Measurements from ENCODE around the gene KIAA0319L. TPM values are rescaled to one million over a fixed set of nuclear protein-coding genes. Genes with fewer than 3 reads are reported as not detected.

Gene KIAA0319L
- total RNA-seq, 1 experiment from 2014 or later, result 60.0 TPM

DNA sequence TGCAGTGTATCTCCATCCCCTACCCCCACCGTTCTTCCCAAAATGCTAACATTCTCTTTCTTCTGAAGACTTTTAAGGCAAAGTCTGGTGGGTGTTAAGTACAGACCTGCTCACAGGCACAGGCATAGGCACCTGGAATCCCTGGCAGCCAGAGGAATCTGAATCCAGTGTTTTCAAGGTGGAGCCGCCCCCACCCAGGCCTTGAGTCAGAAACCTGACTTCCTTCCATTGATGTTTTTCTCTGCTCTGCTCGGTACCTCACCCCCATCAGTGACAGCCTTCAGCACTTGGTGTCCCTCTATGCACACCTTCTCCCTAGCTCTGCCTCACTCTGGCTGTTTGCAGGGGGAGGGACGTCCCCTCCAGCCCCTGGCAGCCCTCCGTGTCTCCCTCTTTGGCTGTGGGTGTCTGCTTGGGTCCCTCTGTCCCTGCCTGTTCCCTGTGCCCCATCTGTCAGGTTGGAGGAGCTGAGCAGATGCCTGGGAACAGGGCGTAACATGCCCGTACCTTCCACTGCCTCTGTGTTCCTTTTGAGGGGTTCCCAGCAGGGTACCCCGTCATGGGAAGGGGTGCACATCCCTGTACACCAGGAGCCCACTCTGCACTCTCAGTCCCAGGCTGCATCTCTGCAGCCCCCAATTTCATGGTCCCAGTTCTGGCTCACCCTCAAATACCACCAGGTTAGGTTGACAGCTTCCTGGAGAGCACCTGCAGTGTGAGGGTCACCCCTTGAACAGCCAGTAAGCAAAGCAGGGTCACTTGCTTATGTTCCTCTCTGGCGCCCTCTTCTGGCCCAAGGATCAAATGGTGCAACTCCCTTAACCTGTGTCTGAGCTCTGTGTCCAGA, 7.1 kb upstream of the KIAA0319L start:
- ChIA-PET CTCF (interaction anchor here (0.6 to 2.2 kb wide), 6 partner anchors 8 to 151 kb away, joined by 3 to 45 read pairs (median 4); partner anchors contain the start of gene TFAP2E), POLR2A (interaction anchor here (0.6 kb wide), 1 partner anchor 74 kb away, joined by 4 read pairs; no protein-coding TSS in a partner anchor)
- in situ Hi-C loops (cut with HindIII; ENCODE audit: low pct_unique_long_range_greater_than_20kb, low sequenced_read_pairs), result no loop called here
- H3K27ac ChIP-seq (ENCODE audit: low read length), result no peak overlapping the region; the same call in 1 of the 2 replicates
- H3K9me3 ChIP-seq (ENCODE audit: control insufficient read depth, insufficient read depth, low read depth, low read length), result no peaks in the 10 kb centered on the region
- no peak overlapping the region for H3K4me3 ChIP-seq (ENCODE audit: low read depth in 2 of 2, low read length in 2 of 2)
- intact Hi-C loops (cut with micrococcal nuclease; ENCODE audit: unreplicated experiment), result loop anchor here (1.0 kb wide), 1 partner anchor 113 kb away; no protein-coding TSS in a partner anchor
- no peak for DNase-seq (ENCODE audit: low read depth, low spot score)
- H3K36me3 ChIP-seq (ENCODE audit: control insufficient read depth, insufficient read depth, low read length), result no peaks in the 10 kb centered on the region; the same call in 1 of the 2 replicates
- TF ChIP-seq TCF7L2 (IDR thresholded peaks at IDR 0.05; ENCODE audit: low read depth, low read length) (no peak), CTCF (IDR thresholded peaks at IDR 0.05) (peak; percentile 94)
- peak; percentile 70 for ATAC-seq
- no peaks in the 10 kb centered on the region for H3K27me3 ChIP-seq (ENCODE audit: control insufficient read depth, insufficient read depth, low read length)
- H3K4me1 ChIP-seq (ENCODE audit: control insufficient read depth, insufficient read depth, low read length), result peaks cover 1% of the 10 kb centered on the region
- BruUV-seq (replicated peaks), result no TSS peak

DNA sequence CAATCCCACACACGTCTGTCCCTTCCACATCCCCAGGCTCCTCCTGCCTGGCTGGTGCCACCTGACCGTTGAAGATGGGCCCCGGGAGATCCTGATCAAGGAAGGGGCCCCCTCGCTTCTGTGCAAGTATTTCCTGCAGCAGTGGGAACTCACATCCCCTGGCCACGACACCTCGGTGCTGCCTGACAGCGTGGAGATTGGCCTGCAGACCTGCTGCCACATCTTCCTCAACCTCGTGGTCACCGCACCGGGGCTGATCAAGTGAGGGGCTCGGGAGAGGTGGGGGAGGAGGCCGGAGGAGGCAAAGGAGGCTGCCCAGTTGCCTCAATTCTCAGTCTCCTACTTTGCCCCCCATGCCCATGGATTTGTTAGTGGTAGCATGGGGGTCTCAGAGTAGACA, 6.0 kb upstream of the KIAA0319L start:
- ChIA-PET POLR2A (no interaction called here), CTCF (no interaction called here)
- Histone ChIP-seq H3K36me3 (ENCODE audit: control insufficient read depth, insufficient read depth, low read length) (no peaks in the 10 kb centered on the region; the same call in none of the 2 replicates), H3K27me3 (ENCODE audit: control insufficient read depth, insufficient read depth, low read length) (no peaks in the 10 kb centered on the region), H3K4me1 (ENCODE audit: control insufficient read depth, insufficient read depth, low read length) (peaks cover 10% of the 10 kb centered on the region), H3K27ac (ENCODE audit: low read length) (no peak overlapping the region), H3K9me3 (ENCODE audit: control insufficient read depth, insufficient read depth, low read depth, low read length) (no peaks in the 10 kb centered on the region), H3K4me3 (ENCODE audit: low read depth in 2 of 2, low read length in 2 of 2) (no peak overlapping the region)
- DNase-seq (ENCODE audit: low read depth, low spot score) (no peak), ATAC-seq (no peak)
- no TSS peak for BruUV-seq (replicated peaks)
- intact Hi-C loops (cut with micrococcal nuclease; ENCODE audit: unreplicated experiment), result no loop called here
- TF ChIP-seq TCF7L2 (IDR thresholded peaks at IDR 0.05; ENCODE audit: low read depth, low read length), result no peak
- no peak for TF ChIP-seq POLR2AphosphoS5 (IDR thresholded peaks at IDR 0.05; ENCODE audit: low read depth, low read length)
- no peak for TF ChIP-seq CTCF (IDR thresholded peaks at IDR 0.05)
- no peak for TF ChIP-seq REST (IDR thresholded peaks at IDR 0.05; ENCODE audit: insufficient read depth in 1 of 2, low read depth in 2 of 2, low read length in 1 of 2)
- TF ChIP-seq SIN3A (IDR thresholded peaks at IDR 0.05; ENCODE audit: borderline replicate concordance, insufficient read depth, low read depth, low read length), result no peak
- in situ Hi-C loops (cut with HindIII; ENCODE audit: low pct_unique_long_range_greater_than_20kb, low sequenced_read_pairs), result no loop called here

Data from Panc1 (cell line).